ENCODE results near the gene CDK5R2. TPM values are rescaled to one million over a fixed set of nuclear protein-coding genes. Genes with fewer than 3 reads are reported as not detected.
A peak's percentile ranks its signal among the peaks of the same experiment; 100 is the strongest.

CDK5R2 gene
- total RNA-seq, 1 experiment from 2014 or later = 0.11 TPM

GRCh38 chr2:218983263-218983933 is 23.9 kb downstream of the CDK5R2 start:
- no TSS peak for BruUV-seq (replicated peaks)
- Histone ChIP-seq H2AFZ (ENCODE audit: low read length) (no peak overlapping the region), H3K4me1 (ENCODE audit: insufficient read depth, low read length) (no peaks in the 10 kb centered on the region), H4K20me1 (ENCODE audit: low read length) (no peaks in the 10 kb centered on the region), H3K79me2 (ENCODE audit: low read length) (no peaks in the 10 kb centered on the region), H3F3A (ENCODE audit: low read length, unreplicated experiment) (no peaks in the 10 kb centered on the region), H3K27me3 (ENCODE audit: low read length) (peaks cover 51% of the 10 kb centered on the region), H3K9me3 (ENCODE audit: low read length) (no peaks in the 10 kb centered on the region), H3K4me3 (ENCODE audit: low read length) (no peak overlapping the region), H3K9me2 (replicated peaks; ENCODE audit: low read length) (no peaks in the 10 kb centered on the region), H3K36me3 (ENCODE audit: low read depth, low read length) (no peaks in the 10 kb centered on the region), H3K27ac (ENCODE audit: low read length) (no peak overlapping the region), H3K9ac (ENCODE audit: low read length) (no peak overlapping the region), H3K4me2 (ENCODE audit: low read length) (no peak overlapping the region)
- ATAC-seq (no peak), DNase-seq (no peak)
- ChIA-PET POLR2A (ENCODE audit: unreplicated experiment) (interaction anchor here (0.8 kb wide), 1 partner anchor 57 kb away, joined by 4 read pairs; no protein-coding TSS in a partner anchor), CTCF (no interaction called here)
- intact Hi-C loops (cut with micrococcal nuclease) = loop anchor here (5.0 kb wide), 1 partner anchor 106 kb away; no protein-coding TSS in a partner anchor
- TF ChIP-seq EZH2 (IDR thresholded peaks at IDR 0.05; ENCODE audit: low read length, unreplicated experiment) = no peak
- TF ChIP-seq EZH2phosphoT487 (IDR thresholded peaks at IDR 0.05; ENCODE audit: borderline replicate concordance, low read length) = no peak
- no peak for TF ChIP-seq CTCF (conservative IDR thresholded peaks at IDR 0.05; ENCODE audit: low read depth, low read length)

GRCh38 chr2:218983934-218984238 is 24.4 kb downstream of the CDK5R2 start:
- BruUV-seq (replicated peaks) = no TSS peak
- no peak overlapping the region for H3K27ac ChIP-seq (ENCODE audit: low read length)
- DNase-seq (no peak), ATAC-seq (no peak)
- intact Hi-C loops (cut with micrococcal nuclease) = loop anchor here (5.0 kb wide), 1 partner anchor 107 kb away; no protein-coding TSS in a partner anchor
- TF ChIP-seq EZH2 (IDR thresholded peaks at IDR 0.05; ENCODE audit: low read length, unreplicated experiment) = no peak
- CTCF ChIA-PET = no interaction called here
- no peaks in the 10 kb centered on the region for H4K20me1 ChIP-seq (ENCODE audit: low read length)
- no peak overlapping the region for H3K9ac ChIP-seq (ENCODE audit: low read length)
- H3K9me2 ChIP-seq (replicated peaks; ENCODE audit: low read length) = no peaks in the 10 kb centered on the region
- peaks cover 51% of the 10 kb centered on the region for H3K27me3 ChIP-seq (ENCODE audit: low read length)
- H3K79me2 ChIP-seq (ENCODE audit: low read length) = no peaks in the 10 kb centered on the region
- H3K9me3 ChIP-seq (ENCODE audit: low read length) = no peaks in the 10 kb centered on the region
- POLR2A ChIA-PET (ENCODE audit: unreplicated experiment) = interaction anchor here (0.8 kb wide), 1 partner anchor 58 kb away, joined by 4 read pairs; no protein-coding TSS in a partner anchor
- peak overlapping the region; percentile 67 for H3K4me2 ChIP-seq (ENCODE audit: low read length)
- no peaks in the 10 kb centered on the region for H3K36me3 ChIP-seq (ENCODE audit: low read depth, low read length)
- H3K4me3 ChIP-seq (ENCODE audit: low read length) = no peak overlapping the region
- H3F3A ChIP-seq (ENCODE audit: low read length, unreplicated experiment) = no peaks in the 10 kb centered on the region
- H3K4me1 ChIP-seq (ENCODE audit: insufficient read depth, low read length) = no peaks in the 10 kb centered on the region
- H2AFZ ChIP-seq (ENCODE audit: low read length) = no peak overlapping the region

- Histone ChIP-seq H3K27ac (ENCODE audit: low read length) (no peak overlapping the region), H4K20me1 (ENCODE audit: low read length) (no peaks in the 10 kb centered on the region), H3K9me3 (ENCODE audit: low read length) (no peaks in the 10 kb centered on the region), H3K27me3 (ENCODE audit: low read length) (peaks cover 55% of the 10 kb centered on the region), H3K79me2 (ENCODE audit: low read length) (no peaks in the 10 kb centered on the region), H3K36me3 (ENCODE audit: low read depth, low read length) (no peaks in the 10 kb centered on the region), H3K4me3 (ENCODE audit: low read length) (peak overlapping the region; percentile 54), H2AFZ (ENCODE audit: low read length) (peak overlapping the region; percentile 53; the same call in 1 of the 2 replicates), H3F3A (ENCODE audit: low read length, unreplicated experiment) (no peaks in the 10 kb centered on the region), H3K4me1 (ENCODE audit: insufficient read depth, low read length) (no peaks in the 10 kb centered on the region), H3K9ac (ENCODE audit: low read length) (no peak overlapping the region), H3K4me2 (ENCODE audit: low read length) (peak overlapping the region; percentile 67), H3K9me2 (replicated peaks; ENCODE audit: low read length) (no peaks in the 10 kb centered on the region)
- intact Hi-C loops (cut with micrococcal nuclease) = loop anchor here (5.0 kb wide), 1 partner anchor 107 kb away; no protein-coding TSS in a partner anchor
- TF ChIP-seq CTCF (conservative IDR thresholded peaks at IDR 0.05; ENCODE audit: low read depth, low read length) (no peak), EZH2phosphoT487 (IDR thresholded peaks at IDR 0.05; ENCODE audit: borderline replicate concordance, low read length) (peak; percentile 54; the same call in 1 of the 2 replicates), EZH2 (IDR thresholded peaks at IDR 0.05; ENCODE audit: low read length, unreplicated experiment) (peak; percentile 64)
- ATAC-seq = peak; percentile 10; the same call in 1 of the 2 replicates
- DNase-seq = peak; percentile 16
- ChIA-PET POLR2A (ENCODE audit: unreplicated experiment) (interaction anchor here (0.8 kb wide), 1 partner anchor 58 kb away, joined by 4 read pairs; no protein-coding TSS in a partner anchor), CTCF (no interaction called here)
- BruUV-seq (replicated peaks) = no TSS peak
These were observed 25.0 kb downstream of the CDK5R2 start for GRCh38 chr2:218984239-218985020.
